ENCODE results near the gene GTF2F2.

The GTF2F2 gene

GRCh38 chr13:45320876-45321629 lies 200.7 kb downstream of the GTF2F2 start:
- Histone ChIP-seq H3K36me3 (no peaks in the 10 kb centered on the region), H3K9me3 (ENCODE audit: severe bottlenecking) (no peaks in the 10 kb centered on the region), H3K4me3 (ENCODE audit: low read depth, low read length) (no peak overlapping the region), H3K27ac (no peak overlapping the region), H3K27me3 (ENCODE audit: insufficient read depth, low read depth, severe bottlenecking) (no peaks in the 10 kb centered on the region)
- no peak for TF ChIP-seq CTCF (IDR thresholded peaks at IDR 0.05; ENCODE audit: low read depth, low read length)
- DNase-seq, result no peak

GRCh38 chr13:45325806-45326205 lies 205.5 kb downstream of the GTF2F2 start:
- H3K27ac ChIP-seq, result no peak overlapping the region

GRCh38 chr13:45327253-45327955 lies 207.1 kb downstream of the GTF2F2 start:
- Histone ChIP-seq H3K27me3 (ENCODE audit: insufficient read depth, low read depth, severe bottlenecking) (no peaks in the 10 kb centered on the region), H3K27ac (no peak overlapping the region), H3K9me3 (ENCODE audit: severe bottlenecking) (no peaks in the 10 kb centered on the region), H3K4me3 (ENCODE audit: low read depth, low read length) (no peak overlapping the region), H3K36me3 (no peaks in the 10 kb centered on the region)
- TF ChIP-seq CTCF (IDR thresholded peaks at IDR 0.05; ENCODE audit: low read depth, low read length), result no peak
- no peak for DNase-seq

More at GRCh38 chr13:45325806-45326205, 205.5 kb downstream of the GTF2F2 start:
- H3K9me3 ChIP-seq (ENCODE audit: severe bottlenecking), result no peaks in the 10 kb centered on the region
- no peak for TF ChIP-seq CTCF (IDR thresholded peaks at IDR 0.05; ENCODE audit: low read depth, low read length)
- no peaks in the 10 kb centered on the region for H3K27me3 ChIP-seq (ENCODE audit: insufficient read depth, low read depth, severe bottlenecking)
- DNase-seq, result peak; percentile 22
- no peaks in the 10 kb centered on the region for H3K36me3 ChIP-seq
- no peak overlapping the region for H3K4me3 ChIP-seq (ENCODE audit: low read depth, low read length)

GRCh38 chr13:45328661-45329111 lies 208.4 kb downstream of the GTF2F2 start:
- TF ChIP-seq CTCF (IDR thresholded peaks at IDR 0.05; ENCODE audit: low read depth, low read length), result no peak
- Histone ChIP-seq H3K4me3 (ENCODE audit: low read depth, low read length) (no peak overlapping the region), H3K27me3 (ENCODE audit: insufficient read depth, low read depth, severe bottlenecking) (no peaks in the 10 kb centered on the region), H3K9me3 (ENCODE audit: severe bottlenecking) (no peaks in the 10 kb centered on the region), H3K27ac (no peak overlapping the region), H3K36me3 (no peaks in the 10 kb centered on the region)
- DNase-seq, result no peak

- H3K36me3 ChIP-seq, result peaks cover 13% of the 10 kb centered on the region
- DNase-seq, result no peak
- no peaks in the 10 kb centered on the region for H3K9me3 ChIP-seq (ENCODE audit: severe bottlenecking)
- no peak for TF ChIP-seq CTCF (IDR thresholded peaks at IDR 0.05; ENCODE audit: low read depth, low read length)
- H3K27me3 ChIP-seq (ENCODE audit: insufficient read depth, low read depth, severe bottlenecking), result no peaks in the 10 kb centered on the region
- H3K27ac ChIP-seq, result no peak overlapping the region
- no peak overlapping the region for H3K4me3 ChIP-seq (ENCODE audit: low read depth, low read length)
These were observed 210.9 kb downstream of the GTF2F2 start for GRCh38 chr13:45331123-45331619.

Data from WERI-Rb-1 (cell line).